WI38 (cell line): ENCODE measurements around the gene TTPAL.

Experiments used
- H3K4me3 ChIP-seq: 2 replicates; pipeline ENCODE4 v1.5.1; 2011; ENCODE audit warnings: low read depth, mild to moderate bottlenecking, control low read depth, low read length
- TF ChIP-seq, protein P1 (sequence below): IDR thresholded peaks from 2 replicates; pipeline ENCODE4 v1.5.1; 2012; ENCODE audit warnings: low read depth, mild to moderate bottlenecking, control low read depth, low read length

Gene TTPAL

DNA sequence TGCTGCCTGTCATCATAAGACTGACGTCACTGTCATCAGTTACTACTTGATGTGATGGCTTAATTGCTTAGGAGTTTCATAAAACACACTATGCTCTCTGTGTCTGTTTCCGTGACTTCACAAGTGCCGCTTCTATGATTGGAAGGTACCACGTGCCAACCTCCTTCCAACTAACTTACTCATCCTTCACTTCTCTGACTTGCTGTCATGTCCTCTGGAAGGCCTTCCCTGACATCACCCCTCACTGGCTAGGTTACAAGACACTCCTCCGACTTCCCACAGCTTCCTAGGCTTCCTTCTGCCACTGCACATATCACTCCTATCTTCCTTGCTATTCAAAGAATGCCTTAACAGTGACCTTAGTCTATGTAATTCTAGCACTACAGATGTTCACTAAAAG is 25.8 kb downstream of the TTPAL start:
- no peak overlapping the region for H3K4me3 ChIP-seq
- TF ChIP-seq, protein P1, sequence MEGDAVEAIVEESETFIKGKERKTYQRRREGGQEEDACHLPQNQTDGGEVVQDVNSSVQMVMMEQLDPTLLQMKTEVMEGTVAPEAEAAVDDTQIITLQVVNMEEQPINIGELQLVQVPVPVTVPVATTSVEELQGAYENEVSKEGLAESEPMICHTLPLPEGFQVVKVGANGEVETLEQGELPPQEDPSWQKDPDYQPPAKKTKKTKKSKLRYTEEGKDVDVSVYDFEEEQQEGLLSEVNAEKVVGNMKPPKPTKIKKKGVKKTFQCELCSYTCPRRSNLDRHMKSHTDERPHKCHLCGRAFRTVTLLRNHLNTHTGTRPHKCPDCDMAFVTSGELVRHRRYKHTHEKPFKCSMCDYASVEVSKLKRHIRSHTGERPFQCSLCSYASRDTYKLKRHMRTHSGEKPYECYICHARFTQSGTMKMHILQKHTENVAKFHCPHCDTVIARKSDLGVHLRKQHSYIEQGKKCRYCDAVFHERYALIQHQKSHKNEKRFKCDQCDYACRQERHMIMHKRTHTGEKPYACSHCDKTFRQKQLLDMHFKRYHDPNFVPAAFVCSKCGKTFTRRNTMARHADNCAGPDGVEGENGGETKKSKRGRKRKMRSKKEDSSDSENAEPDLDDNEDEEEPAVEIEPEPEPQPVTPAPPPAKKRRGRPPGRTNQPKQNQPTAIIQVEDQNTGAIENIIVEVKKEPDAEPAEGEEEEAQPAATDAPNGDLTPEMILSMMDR: no peak

DNA sequence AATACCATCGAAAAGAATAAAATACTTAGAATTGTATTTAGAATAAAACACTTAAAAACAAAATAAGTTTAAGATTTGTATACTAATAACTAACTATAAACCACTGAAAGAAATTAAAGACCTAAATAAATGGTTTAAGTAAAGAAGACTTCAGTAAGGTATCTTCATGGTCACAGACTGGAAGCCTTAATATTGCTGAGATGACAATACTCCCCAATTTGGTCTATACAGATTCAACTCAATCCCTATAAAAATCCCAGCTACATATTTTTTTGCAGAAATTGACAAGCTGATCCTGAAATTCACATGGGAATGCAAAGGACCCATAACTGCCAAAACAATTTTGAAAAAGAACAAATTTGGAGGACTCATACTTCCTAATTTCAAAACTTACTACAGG is 27.3 kb downstream of the TTPAL start:
- TF ChIP-seq, protein P1: no peak
- H3K4me3 ChIP-seq: no peak overlapping the region

DNA sequence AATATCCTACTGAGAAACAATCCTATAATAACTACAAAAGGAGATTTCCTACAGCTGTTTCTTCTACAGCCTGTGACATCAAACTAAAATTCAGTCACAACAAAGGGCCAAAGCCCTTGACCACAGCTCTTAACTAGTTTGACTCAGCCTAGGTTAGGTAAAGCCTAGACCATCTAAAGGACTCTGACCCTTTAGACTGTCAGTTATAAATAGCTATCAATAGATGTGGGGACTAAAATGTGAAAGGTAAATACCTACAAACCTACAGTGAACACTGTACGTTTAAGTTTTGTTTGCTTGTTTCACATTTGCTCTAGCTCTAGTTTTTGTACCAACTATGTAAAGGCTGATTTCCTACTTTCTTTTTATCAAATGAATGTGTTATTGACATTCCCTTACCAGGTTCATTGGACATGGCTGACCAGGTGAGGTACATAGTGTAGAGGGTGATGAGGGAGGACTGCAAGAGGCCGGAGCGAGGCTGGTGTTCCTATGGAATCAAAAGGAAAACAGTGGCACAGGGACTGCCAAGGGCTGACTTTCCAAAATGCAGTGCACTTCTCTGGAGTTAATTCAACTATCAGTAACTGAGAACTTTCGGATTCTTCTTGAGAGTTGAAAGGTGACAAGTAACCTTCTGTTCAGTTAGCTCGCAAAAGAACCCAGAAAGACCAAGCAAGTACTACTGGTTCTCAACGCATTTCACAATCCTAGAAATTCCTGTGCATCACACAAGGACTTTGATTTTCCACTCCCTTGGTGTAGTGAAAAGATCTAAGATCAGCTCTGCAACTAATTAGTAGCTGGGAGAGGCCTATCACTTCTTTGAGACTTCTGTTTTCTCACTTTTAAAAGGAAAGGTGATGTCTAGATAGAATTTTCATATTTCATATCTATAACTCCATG is 29.0 kb downstream of the TTPAL start:
- TF ChIP-seq, protein P1: no peak
- no peak overlapping the region for H3K4me3 ChIP-seq

DNA sequence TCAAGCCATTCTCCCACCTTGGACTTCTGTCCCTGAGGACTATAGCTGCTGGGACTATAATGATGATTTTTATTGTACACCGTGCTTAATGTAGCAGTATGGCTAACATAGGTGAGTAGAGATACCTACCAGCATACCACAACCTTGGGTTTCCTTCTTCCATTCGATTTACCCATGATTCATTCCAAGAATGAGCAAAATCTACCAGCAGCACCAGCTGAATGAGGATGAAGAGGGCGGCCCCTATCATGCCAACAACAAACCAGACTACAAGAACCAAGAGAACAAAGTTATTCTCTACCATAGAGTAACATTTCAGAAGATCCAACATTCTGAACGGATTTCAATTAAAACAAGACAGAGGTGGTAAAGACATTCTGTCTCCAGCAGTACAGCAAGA is 34.1 kb downstream of the TTPAL start:
- H3K4me3 ChIP-seq: no peak overlapping the region
- TF ChIP-seq, protein P1: no peak

DNA sequence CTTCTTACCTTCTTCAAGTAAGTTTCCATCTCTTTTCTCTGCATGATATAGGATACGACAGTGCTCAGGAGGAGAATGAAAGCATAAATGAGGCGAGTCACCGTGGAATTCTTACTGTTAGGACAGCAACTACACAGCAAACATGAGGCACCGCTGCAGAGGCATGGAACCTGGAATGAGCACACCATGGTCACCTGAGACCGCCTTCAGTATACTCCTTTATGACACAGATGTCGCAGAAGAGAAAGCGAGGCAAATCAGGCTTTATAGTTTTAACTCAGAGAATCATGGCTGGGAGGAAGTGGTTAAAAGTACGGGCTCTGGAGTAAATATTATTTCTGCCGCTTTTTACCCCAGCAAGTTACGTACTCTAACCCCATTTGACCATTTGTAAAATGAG is 38.2 kb downstream of the TTPAL start:
- TF ChIP-seq, protein P1: no peak
- no peak overlapping the region for H3K4me3 ChIP-seq

DNA sequence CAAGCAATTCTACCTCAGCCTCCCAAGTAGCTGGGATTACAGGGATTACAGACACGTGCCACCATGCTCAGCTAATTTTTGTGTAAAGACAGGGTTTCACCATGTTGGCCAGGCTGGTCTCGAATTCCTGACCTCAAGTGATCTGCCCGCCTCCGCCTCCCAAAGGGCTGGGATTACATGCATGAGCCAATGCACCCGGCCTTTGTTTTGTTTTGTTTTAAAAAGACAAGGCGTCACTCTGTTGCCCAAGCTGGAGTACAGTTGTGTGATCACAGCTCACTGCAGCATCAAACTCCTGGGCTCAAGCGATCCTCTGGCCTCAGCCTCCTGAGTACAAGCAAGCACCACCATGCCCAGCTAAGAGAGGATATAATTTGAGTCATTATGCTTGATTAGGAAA is 40.8 kb downstream of the TTPAL start:
- TF ChIP-seq, protein P1: no peak
- H3K4me3 ChIP-seq: no peak overlapping the region

DNA sequence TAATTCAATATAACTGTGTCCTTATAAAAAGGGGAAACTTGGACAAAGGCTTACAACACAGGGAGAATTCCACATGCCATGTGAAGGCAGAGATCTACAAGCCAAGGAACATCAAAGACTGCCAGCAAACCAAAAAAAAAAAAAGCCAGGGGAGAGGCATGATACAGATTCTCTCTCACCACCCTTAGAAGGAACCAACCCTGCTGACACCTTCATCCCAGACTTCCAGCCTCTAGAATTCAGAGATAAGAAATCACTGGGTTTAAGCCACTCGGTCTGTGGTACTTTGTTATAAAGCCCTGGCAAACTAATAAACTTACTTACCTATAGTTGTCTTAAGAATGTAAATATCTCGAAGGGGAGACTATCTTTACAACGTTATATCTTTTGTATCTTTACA is 41.8 kb downstream of the TTPAL start:
- TF ChIP-seq, protein P1: no peak
- H3K4me3 ChIP-seq: no peak overlapping the region
